Kidney (tissue), 14 donors: ENCODE measurements around the gene WNT7A. TPM values are rescaled to one million over a fixed set of nuclear protein-coding genes. Genes with fewer than 3 reads are reported as not detected.

Experiments used
- DNase-seq, 5 donors: peaks; one replicate each; pipeline ENCODE4 v3.0.0-alpha.2; 2013 to 2020
- FAIRE-seq: peaks from 2 replicates; lab custom pipeline; 2012; peaks lifted over from hg19 to GRCh38; lab: Jason Lieb, UNC
- H3K27ac ChIP-seq, 2 donors: one replicate each; pipeline ENCODE4 v1.7.0; 2013; ENCODE audit warnings: low read depth in 2 of 2, low read length in 2 of 2, inconsistent platforms in 1 of 2
- H3K27me3 ChIP-seq: one replicate; pipeline ENCODE4 v1.7.1; 2013; ENCODE audit warnings: low read length, inconsistent platforms; ENCODE audit not compliant: control insufficient read depth, insufficient read depth
- H3K36me3 ChIP-seq, 3 donors: one replicate each; pipeline versions ENCODE4 v1.7.0 to v1.7.1; 2013; ENCODE audit warnings: low read length in 3 of 3, control low read depth in 1 of 3, inconsistent platforms in 1 of 3; ENCODE audit not compliant: insufficient read depth in 3 of 3, control insufficient read depth in 2 of 3
- H3K4me1 ChIP-seq, 3 donors: one replicate each; pipeline versions ENCODE4 v1.7.0 to v1.7.1; 2013; ENCODE audit warnings: low read length in 3 of 3, inconsistent platforms in 1 of 3, low read depth in 1 of 3; ENCODE audit not compliant: control insufficient read depth in 2 of 3, insufficient read depth in 2 of 3
- H3K4me3 ChIP-seq, 3 donors: one replicate each; pipeline versions ENCODE4 v1.7.0 to v1.8.1; 2013; ENCODE audit warnings: low read length in 3 of 3, control low read depth in 1 of 3, inconsistent platforms in 1 of 3
- H3K9ac ChIP-seq, 3 donors: one replicate each; pipeline versions ENCODE4 v1.7.0 to v1.7.1; 2013; ENCODE audit warnings: low read length in 3 of 3, control low read depth in 1 of 3, inconsistent platforms in 1 of 3
- H3K9me3 ChIP-seq, 3 donors: one replicate each; pipeline versions ENCODE4 v1.7.0 to v1.7.1; 2013; ENCODE audit warnings: low read length in 3 of 3, control low read depth in 1 of 3, inconsistent platforms in 1 of 3; ENCODE audit not compliant: control insufficient read depth in 2 of 3, insufficient read depth in 1 of 3
- intact Hi-C: fragments of 100-400 bp; cut with DNase I; formaldehyde crosslinking; loops from one replicate; pipeline ENCODE4 v1.11.1; 2022
- polyA plus RNA-seq: library from polyadenylated mRNA; stranded (reverse); fragments of 350-450 nt; fragmentation: Illumina TruSeq; extraction: RNeasy Lipid Tissue Mini Kit (QIAGEN cat#74804); gene quantifications from one replicate; pipeline ENCODE4 v1.2.3, GENCODE V29; 2014; ENCODE audit warnings: low read depth, low replicate concordance; ENCODE audit not compliant: insufficient read depth
- total RNA-seq: library from RNA; stranded (reverse); fragmentation: NEBNext Ultra II Directional; extraction: Animal tissue kit (Norgen Biotek cat#: 25700); gene quantifications from one replicate; pipeline ENCODE4 v1.2.1, GENCODE V29; 2021
- TF ChIP-seq, protein P1 (sequence below): IDR thresholded peaks from 3 replicates; pipeline ENCODE4 v1.5.1; 2012; ENCODE audit warnings: mild to moderate bottlenecking, moderate library complexity, borderline replicate concordance; ENCODE audit not compliant: insufficient read depth; ENCODE audit errors: extremely low read depth
- donor health status: control.
- donor health status: control.
- donor health status: control.
- donor health status: control.
- donor health status: control.
- donor health status: DM: yes; HTN: yes; CAD: no.
- donor health status: Normal renal cell carcinoma (clear cell type).

Gene WNT7A
- total and polyA plus RNA-seq, 2 donors from 2014 or later: 0.13 to 3.3 TPM

DNA sequence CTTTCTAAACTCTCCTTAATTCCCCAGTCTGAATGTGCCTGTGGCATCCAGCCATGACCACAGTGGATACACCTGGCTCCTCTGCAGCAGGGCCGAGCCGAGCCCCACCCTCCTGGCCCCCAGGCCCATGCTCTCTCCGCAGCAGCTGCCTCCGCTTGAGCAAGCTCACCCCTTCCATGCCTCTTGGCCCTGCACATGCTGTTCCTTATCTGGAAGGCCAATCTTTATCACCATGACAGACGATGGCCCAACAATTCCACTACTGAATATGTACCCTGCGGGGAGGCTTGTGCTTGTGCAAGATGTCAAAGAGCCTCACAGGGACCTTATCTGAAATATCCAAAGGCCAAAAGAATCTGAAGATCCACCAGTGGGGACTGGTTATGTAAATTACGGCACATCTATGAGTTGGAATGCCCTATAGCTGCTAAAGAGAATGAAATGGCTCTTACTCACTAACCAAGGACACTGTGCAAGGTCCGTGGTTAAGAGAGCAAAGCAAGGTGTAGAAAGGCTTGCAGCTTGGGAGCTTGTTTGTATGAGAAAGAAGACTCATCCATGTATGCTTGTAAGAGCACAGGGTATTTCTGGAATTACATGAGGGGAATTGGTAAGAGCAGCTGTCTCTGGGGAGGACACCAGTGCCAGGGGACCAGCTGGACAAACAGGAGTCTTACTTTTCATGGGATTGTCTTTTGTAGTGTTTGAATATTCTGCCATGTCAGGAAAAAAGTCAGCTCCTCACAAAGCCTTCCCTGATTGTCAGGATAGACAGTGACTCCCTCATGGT, 55.2 kb downstream of the WNT7A start:
- DNase-seq (no peak), FAIRE-seq (no peak)
- Histone ChIP-seq H3K9me3 (peaks cover 0 to 3% (median 0%) of the 10 kb centered on the region in 3 donors), H3K36me3 (no peaks in the 10 kb centered on the region), H3K27me3 (no peaks in the 10 kb centered on the region), H3K9ac (no peak overlapping the region), H3K27ac (no peak overlapping the region), H3K4me1 (no peaks in the 10 kb centered on the region), H3K4me3 (no peak overlapping the region)
- TF ChIP-seq, protein P1, sequence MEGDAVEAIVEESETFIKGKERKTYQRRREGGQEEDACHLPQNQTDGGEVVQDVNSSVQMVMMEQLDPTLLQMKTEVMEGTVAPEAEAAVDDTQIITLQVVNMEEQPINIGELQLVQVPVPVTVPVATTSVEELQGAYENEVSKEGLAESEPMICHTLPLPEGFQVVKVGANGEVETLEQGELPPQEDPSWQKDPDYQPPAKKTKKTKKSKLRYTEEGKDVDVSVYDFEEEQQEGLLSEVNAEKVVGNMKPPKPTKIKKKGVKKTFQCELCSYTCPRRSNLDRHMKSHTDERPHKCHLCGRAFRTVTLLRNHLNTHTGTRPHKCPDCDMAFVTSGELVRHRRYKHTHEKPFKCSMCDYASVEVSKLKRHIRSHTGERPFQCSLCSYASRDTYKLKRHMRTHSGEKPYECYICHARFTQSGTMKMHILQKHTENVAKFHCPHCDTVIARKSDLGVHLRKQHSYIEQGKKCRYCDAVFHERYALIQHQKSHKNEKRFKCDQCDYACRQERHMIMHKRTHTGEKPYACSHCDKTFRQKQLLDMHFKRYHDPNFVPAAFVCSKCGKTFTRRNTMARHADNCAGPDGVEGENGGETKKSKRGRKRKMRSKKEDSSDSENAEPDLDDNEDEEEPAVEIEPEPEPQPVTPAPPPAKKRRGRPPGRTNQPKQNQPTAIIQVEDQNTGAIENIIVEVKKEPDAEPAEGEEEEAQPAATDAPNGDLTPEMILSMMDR: no peak
- intact Hi-C loops: no loop called here

DNA sequence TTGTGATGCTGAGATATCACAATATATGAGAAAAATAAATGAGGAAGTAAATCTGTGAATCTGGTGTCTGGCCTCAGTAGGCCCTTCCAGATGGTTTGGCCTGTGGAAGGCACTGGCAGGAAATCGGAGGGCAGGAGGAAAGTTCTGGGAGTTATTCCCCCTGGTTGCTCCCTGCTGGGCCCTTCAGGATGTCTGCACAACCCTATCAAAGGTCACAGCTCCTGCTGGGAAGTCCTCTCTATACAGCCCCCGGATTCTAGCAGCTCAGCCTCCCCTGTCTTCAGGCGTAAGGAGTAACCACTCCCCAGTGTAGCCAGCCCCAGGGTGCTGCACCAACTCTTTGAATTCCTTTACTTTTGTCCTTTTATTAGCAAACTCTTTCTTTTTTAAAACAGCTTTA, 56.2 kb downstream of the WNT7A start:
- FAIRE-seq: no peak
- intact Hi-C loops: no loop called here
- no peaks in the 10 kb centered on the region for H3K27me3 ChIP-seq
- peaks cover 0 to 3% (median 0%) of the 10 kb centered on the region in 3 donors for H3K9me3 ChIP-seq
- H3K4me3 ChIP-seq: no peak overlapping the region
- H3K36me3 ChIP-seq: no peaks in the 10 kb centered on the region
- no peak overlapping the region for H3K9ac ChIP-seq
- DNase-seq: no peak
- no peaks in the 10 kb centered on the region for H3K4me1 ChIP-seq
- H3K27ac ChIP-seq: no peak overlapping the region
- TF ChIP-seq, protein P1: no peak

DNA sequence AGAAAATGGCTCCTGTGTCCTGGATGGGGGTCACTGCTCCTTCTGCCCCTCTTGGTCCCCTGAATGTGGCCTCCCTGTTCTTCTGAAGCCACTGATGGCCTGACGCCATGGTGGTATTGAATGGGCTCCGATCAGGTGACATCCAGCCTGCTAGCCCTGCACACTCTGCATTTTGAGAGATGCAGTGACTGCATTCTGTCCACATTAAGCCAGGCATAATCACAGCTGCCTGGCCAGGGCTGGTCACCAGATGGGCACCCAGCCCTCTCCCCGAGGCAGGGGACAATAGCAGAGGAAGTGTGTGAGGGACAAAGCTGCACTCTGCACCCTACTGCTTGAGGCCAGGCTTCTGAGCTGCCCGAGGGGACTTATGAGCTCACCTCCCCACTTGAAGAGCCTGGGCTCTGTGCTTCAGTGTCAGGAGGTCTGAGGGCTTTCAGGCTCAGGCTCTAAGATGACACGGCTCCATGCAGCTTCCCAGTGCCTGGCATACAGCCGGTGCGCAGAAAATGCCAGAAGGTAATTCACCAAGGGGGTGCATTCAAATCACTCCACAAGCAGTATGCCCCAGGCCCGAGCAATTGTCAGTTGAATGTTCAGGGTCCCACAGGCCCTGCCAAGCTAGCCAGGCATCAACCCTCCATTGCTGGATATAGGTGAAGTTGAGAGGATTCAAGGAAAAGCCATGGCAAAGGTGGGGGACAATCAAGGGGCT, 56.8 kb downstream of the WNT7A start:
- DNase-seq (no peak), FAIRE-seq (no peak)
- intact Hi-C loops: no loop called here
- Histone ChIP-seq H3K36me3 (no peaks in the 10 kb centered on the region), H3K4me3 (no peak overlapping the region), H3K4me1 (no peaks in the 10 kb centered on the region), H3K27me3 (no peaks in the 10 kb centered on the region), H3K27ac (no peak overlapping the region), H3K9ac (no peak overlapping the region), H3K9me3 (peaks cover 0 to 3% (median 0%) of the 10 kb centered on the region in 3 donors)
- TF ChIP-seq, protein P1: no peak
